Parathyroid adenoma (tissue), 2 donors: ENCODE data around the gene CCDC12.

Experiments used
- H2AFZ ChIP-seq: fragments of 300-600 bp; sonication (generic); one replicate; pipeline ENCODE4 v1.7.0; 2017; ENCODE audit warnings: antibody characterized with exemption, mild to moderate bottlenecking
- H3K27ac ChIP-seq: fragments of 300-600 bp; sonication (generic); one replicate; pipeline ENCODE4 v1.7.0; 2017
- H3K27me3 ChIP-seq: fragments of 300-600 bp; sonication (generic); one replicate; pipeline ENCODE4 v1.7.0; 2017; ENCODE audit warnings: low read length; ENCODE audit not compliant: control insufficient read depth, insufficient read depth
- H3K36me3 ChIP-seq: fragments of 300-600 bp; sonication (generic); one replicate; pipeline ENCODE4 v1.7.0; 2017; ENCODE audit warnings: low read length; ENCODE audit not compliant: control insufficient read depth, insufficient read depth
- H3K4me1 ChIP-seq: fragments of 300-600 bp; sonication (generic); one replicate; pipeline ENCODE4 v1.7.0; 2017; ENCODE audit warnings: control low read depth
- H3K4me2 ChIP-seq: fragments of 300-600 bp; sonication (generic); one replicate; pipeline ENCODE4 v1.7.0; 2017; ENCODE audit warnings: low read length
- H3K4me3 ChIP-seq: fragments of 300-600 bp; sonication (generic); one replicate; pipeline ENCODE4 v1.7.0; 2017; ENCODE audit warnings: low read depth, low read length
- H3K79me2 ChIP-seq: fragments of 300-600 bp; sonication (generic); one replicate; pipeline ENCODE4 v1.7.0; 2017; ENCODE audit warnings: control low read depth
- H3K9ac ChIP-seq: fragments of 300-600 bp; sonication (generic); one replicate; pipeline ENCODE4 v1.7.0; 2017; ENCODE audit warnings: mild to moderate bottlenecking
- H3K9me3 ChIP-seq: fragments of 300-600 bp; sonication (generic); one replicate; pipeline ENCODE4 v1.7.0; 2017; ENCODE audit warnings: low read length; ENCODE audit not compliant: control insufficient read depth
- CTCF ChIP-seq: fragments of 300-600 bp; sonication (generic); IDR thresholded peaks from one replicate; pipeline ENCODE4 v1.7.0; 2017; ENCODE audit warnings: antibody characterized with exemption, mild to moderate bottlenecking
- donor health status: primary hyperparathyroidism.

The CCDC12 gene

GRCh38 chr3:47003461-47004368, 27.2 kb upstream of the CCDC12 start:
- H3K4me3 ChIP-seq, result no peak overlapping the region

GRCh38 chr3:47003056-47003410, 26.5 kb upstream of the CCDC12 start:
- H3K4me1 ChIP-seq, result no peaks in the 10 kb centered on the region
- no peak for TF ChIP-seq CTCF
- H3K36me3 ChIP-seq, result no peaks in the 10 kb centered on the region
- no peak overlapping the region for H3K9ac ChIP-seq
- no peaks in the 10 kb centered on the region for H3K9me3 ChIP-seq
- H2AFZ ChIP-seq, result no peak overlapping the region
- no peak overlapping the region for H3K4me2 ChIP-seq
- H3K4me3 ChIP-seq, result no peak overlapping the region
- H3K27me3 ChIP-seq, result no peaks in the 10 kb centered on the region
- H3K79me2 ChIP-seq, result no peaks in the 10 kb centered on the region
- no peak overlapping the region for H3K27ac ChIP-seq

More at GRCh38 chr3:47003461-47004368, 27.2 kb upstream of the CCDC12 start:
- Histone ChIP-seq H3K9me3 (no peaks in the 10 kb centered on the region), H3K79me2 (no peaks in the 10 kb centered on the region), H3K4me1 (no peaks in the 10 kb centered on the region), H3K9ac (no peak overlapping the region), H3K27me3 (no peaks in the 10 kb centered on the region), H3K27ac (no peak overlapping the region), H2AFZ (no peak overlapping the region), H3K4me2 (no peak overlapping the region), H3K36me3 (no peaks in the 10 kb centered on the region)
- no peak for TF ChIP-seq CTCF

DNA sequence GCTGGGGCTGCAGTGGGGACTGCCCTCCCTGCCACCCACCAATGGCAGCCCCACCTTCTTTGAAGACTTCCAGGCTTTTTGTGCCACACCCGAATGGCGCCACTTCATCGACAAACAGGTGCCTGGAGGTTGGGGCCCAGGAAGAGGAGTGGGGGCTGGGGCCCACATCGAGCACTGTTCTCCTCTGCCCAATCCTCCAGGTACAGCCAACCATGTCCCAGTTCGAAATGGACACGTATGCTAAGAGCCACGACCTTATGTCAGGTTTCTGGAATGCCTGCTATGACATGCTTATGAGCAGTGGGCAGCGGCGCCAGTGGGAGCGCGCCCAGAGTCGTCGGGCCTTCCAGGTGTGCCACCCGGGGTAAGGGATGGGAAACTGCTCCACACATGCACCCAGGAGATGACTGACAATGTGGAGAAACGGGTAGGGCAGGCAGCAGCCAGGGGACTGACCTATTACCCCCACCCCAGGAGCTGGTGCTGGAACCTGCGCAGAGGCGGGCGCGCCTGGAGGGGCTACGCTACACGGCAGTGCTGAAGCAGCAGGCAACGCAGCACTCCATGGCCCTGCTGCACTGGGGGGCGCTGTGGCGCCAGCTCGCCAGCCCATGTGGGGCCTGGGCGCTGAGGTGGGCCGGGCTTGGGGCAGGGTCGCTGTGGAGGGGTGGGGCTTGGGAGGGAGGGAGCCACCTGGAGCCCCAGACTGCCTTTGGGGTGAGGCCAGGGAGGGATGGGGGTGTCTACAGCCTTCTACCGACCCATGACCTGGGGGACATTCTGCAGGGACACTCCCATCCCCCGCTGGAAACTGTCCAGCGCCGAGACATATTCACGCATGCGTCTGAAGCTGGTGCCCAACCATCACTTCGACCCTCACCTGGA, 25.9 kb upstream of the CCDC12 start:
- Histone ChIP-seq H3K4me1 (no peaks in the 10 kb centered on the region), H3K4me3 (no peak overlapping the region), H3K27me3 (no peaks in the 10 kb centered on the region), H2AFZ (no peak overlapping the region), H3K9ac (no peak overlapping the region), H3K27ac (no peak overlapping the region), H3K36me3 (no peaks in the 10 kb centered on the region), H3K79me2 (peaks cover 2% of the 10 kb centered on the region), H3K4me2 (no peak overlapping the region), H3K9me3 (no peaks in the 10 kb centered on the region)
- no peak for TF ChIP-seq CTCF

GRCh38 chr3:47001731-47002170, 25.2 kb upstream of the CCDC12 start:
- Histone ChIP-seq H3K9ac (no peak overlapping the region), H3K4me3 (no peak overlapping the region), H3K27me3 (no peaks in the 10 kb centered on the region), H3K9me3 (no peaks in the 10 kb centered on the region), H3K27ac (no peak overlapping the region), H2AFZ (no peak overlapping the region), H3K36me3 (no peaks in the 10 kb centered on the region), H3K4me1 (peaks cover 5% of the 10 kb centered on the region), H3K79me2 (peaks cover 3% of the 10 kb centered on the region), H3K4me2 (no peak overlapping the region)
- TF ChIP-seq CTCF, result no peak
